Endothelial cell of umbilical vein (primary cell): Measurements from ENCODE around the gene SIAE.

ENCODE experiments used
- CTCF ChIP-seq, 2 donors: IDR thresholded peaks; 1 replicate in 1 of 2; 2 replicates in 1 of 2; pipeline ENCODE4 v1.5.1; 2011; ENCODE audit warnings: low read length in 2 of 2, mild to moderate bottlenecking in 2 of 2, moderate library complexity in 2 of 2, control low read depth in 1 of 2, inconsistent platforms in 1 of 2, low read depth in 1 of 2; ENCODE audit not compliant: insufficient read depth in 1 of 2; ENCODE audit errors: extremely low read depth in 1 of 2
- EZH2 ChIP-seq: IDR thresholded peaks from 2 replicates; pipeline ENCODE4 v1.6.1; 2012; ENCODE audit warnings: borderline replicate concordance, low read depth, mild to moderate bottlenecking, moderate library complexity, low read length, inconsistent platforms; ENCODE audit not compliant: severe bottlenecking
- JUN ChIP-seq: IDR thresholded peaks from 2 replicates; pipeline ENCODE4 v1.6.1; 2011; ENCODE audit warnings: borderline replicate concordance, low read depth; ENCODE audit not compliant: insufficient read length, insufficient read depth
- MAX ChIP-seq: IDR thresholded peaks from 2 replicates; pipeline ENCODE4 v1.6.1; 2011; ENCODE audit not compliant: insufficient read depth, insufficient read length
- MYC ChIP-seq: IDR thresholded peaks from one replicate; pipeline ENCODE4 v1.6.1; 2011; ENCODE audit warnings: mild to moderate bottlenecking, low read depth, low read length
- POLR2A ChIP-seq: IDR thresholded peaks from 2 replicates; pipeline ENCODE4 v1.6.1; 2012; ENCODE audit warnings: low read depth, mild to moderate bottlenecking, control low read depth, low read length
- POLR2AphosphoS5 ChIP-seq: IDR thresholded peaks from 2 replicates; pipeline ENCODE4 v1.6.1; 2012; ENCODE audit warnings: low read depth, mild to moderate bottlenecking, control low read depth, low read length, moderate library complexity; ENCODE audit not compliant: insufficient read depth

GRCh38 chr11:124657904-124658303 lies 15.6 kb downstream of the SIAE start:
- TF ChIP-seq POLR2AphosphoS5 (no peak), CTCF (IDR thresholded peaks at IDR 0.05; ENCODE audit: extremely low read depth in 1 of 2, insufficient read depth in 1 of 2, low read depth in 1 of 2, low read length in 2 of 2) (no peak), EZH2 (no peak), POLR2A (no peak), JUN (no peak), MAX (no peak), MYC (no peak)
